Fibroblast of the aortic adventitia (primary cell): ENCODE data around the gene GIPC1. TPM values are rescaled to one million over a fixed set of nuclear protein-coding genes. Genes with fewer than 3 reads are reported as not detected.

Experiments
- DNase-seq: peaks from one replicate; pipeline ENCODE4 v3.0.0-alpha.2; 2010; ENCODE audit warnings: low read depth
- H3K4me3 ChIP-seq: 2 replicates; pipeline ENCODE4 v1.5.1; 2011; ENCODE audit warnings: low read depth, mild to moderate bottlenecking, control low read depth, low read length, moderate library complexity
- CTCF ChIP-seq: IDR thresholded peaks from 2 replicates; pipeline ENCODE4 v1.5.1; 2011; ENCODE audit warnings: mild to moderate bottlenecking, low read length, control low read depth, inconsistent platforms; ENCODE audit not compliant: insufficient read depth
- total RNA-seq: library from RNA; depleted of rRNA; stranded (reverse); fragments of >200 nt; gene quantifications from 2 replicates; pipeline ENCODE4 v1.2.3, GENCODE V29; 2012; ENCODE audit warnings: low replicate concordance

Gene GIPC1
- total RNA-seq, 1 donor = 93.5 TPM

GRCh38 chr19:14479309-14479974 is 16.5 kb downstream of the GIPC1 start:
- no peak for DNase-seq
- no peak for TF ChIP-seq CTCF
- no peak overlapping the region for H3K4me3 ChIP-seq

GRCh38 chr19:14478113-14478545 is 17.8 kb downstream of the GIPC1 start:
- no peak for DNase-seq
- H3K4me3 ChIP-seq = no peak overlapping the region
- no peak for TF ChIP-seq CTCF

GRCh38 chr19:14477418-14478112 is 18.4 kb downstream of the GIPC1 start:
- peak; percentile 40 for DNase-seq
- TF ChIP-seq CTCF = no peak
- H3K4me3 ChIP-seq = no peak overlapping the region

GRCh38 chr19:14476673-14477401 is 19.1 kb downstream of the GIPC1 start:
- H3K4me3 ChIP-seq = no peak overlapping the region
- TF ChIP-seq CTCF = no peak
- peak; percentile 89 for DNase-seq

GRCh38 chr19:14476327-14476672 is 19.6 kb downstream of the GIPC1 start:
- TF ChIP-seq CTCF = no peak
- H3K4me3 ChIP-seq = no peak overlapping the region
- no peak for DNase-seq

- TF ChIP-seq CTCF = peak; percentile 45
- H3K4me3 ChIP-seq = peak within 1 kb of the TSS; percentile 6
- peak; percentile 25 for DNase-seq
Observed at GRCh38 chr19:14475251-14476073, 20.5 kb downstream of the GIPC1 start, which contains the start of gene PTGER1. TSS of gene PTGER1 (minus strand) at chr19:14475354. CDS start at chr19:14474320, 1,034 bp downstream.
